K562 (cell line): ENCODE measurements around the gene TAMALIN. TPM values are rescaled to one million over a fixed set of nuclear protein-coding genes. Genes with fewer than 3 reads are reported as not detected.

Experiments used
- ATAC-seq: fragments of 200-7000 bp; cut with Tn5 transposase; 3 replicates; pipeline ENCODE4 v1.9.1; 2020; ENCODE audit warnings: moderate library complexity
- BruUV-seq: library from RNA; stranded (reverse); fragments of 400-500 nt; replicated peaks from 2 replicates; lab custom pipeline; 2021; lab: Mats Ljungman, UMichigan
- CTCF ChIA-PET: fragments of 300-600 bp; formaldehyde crosslinking; extraction: SDS; loops from one replicate; lab custom pipeline; 2021; ENCODE audit warnings: low intra/inter-chr PET ratio; lab: Yijun Ruan, JAX
- POLR2A ChIA-PET: fragments of 300-600, 350-650 bp; sonication (Branson Sonifier 250); formaldehyde crosslinking; extraction: SDS; loops from one replicate; lab custom pipeline; 2021; ENCODE audit warnings: antibody characterized with exemption, inconsistent platforms; lab: Yijun Ruan, JAX
- DNase-seq, 4 experiments: peaks; one replicate each; pipeline versions ENCODE4 v3.0.0 to v3.0.0-alpha.2; 2011 to 2018; ENCODE audit warnings: low spot score in 3 of 4, mixed read lengths in 3 of 4; ENCODE audit errors: extremely low read depth in 1 of 4
- FAIRE-seq: peaks from 2 replicates; lab custom pipeline; 2011; peaks lifted over from hg19 to GRCh38; lab: Jason Lieb, UNC
- H2AFZ ChIP-seq: 2 replicates; pipeline ENCODE4 v1.6.0; 2011; ENCODE audit warnings: low read depth, low read length, control low read depth, inconsistent platforms
- H3K27ac ChIP-seq: fragments of 200-600 bp; 3 replicates; pipeline ENCODE4 v1.8.0; 2011; ENCODE audit warnings: low read depth, mild to moderate bottlenecking, control low read depth, inconsistent platforms, low read length, moderate library complexity, mixed read lengths; ENCODE audit errors: extremely low read depth
- H3K27me3 ChIP-seq, 2 experiments: fragments of 300-600 bp in 1 of 2; 2 replicates in 1 of 2; 3 replicates in 1 of 2; pipeline versions ENCODE4 v1.6.0 to v1.8.0; 2011; ENCODE audit warnings: inconsistent platforms in 2 of 2, low read length in 2 of 2, mild to moderate bottlenecking in 1 of 2, mixed read lengths in 1 of 2, moderate library complexity in 1 of 2; ENCODE audit not compliant: control insufficient read depth in 2 of 2, insufficient read depth in 2 of 2
- H3K36me3 ChIP-seq: fragments of 300-600 bp; 3 replicates; pipeline ENCODE4 v1.8.0; 2011; ENCODE audit warnings: mild to moderate bottlenecking, low read length, inconsistent platforms; ENCODE audit not compliant: control insufficient read depth, insufficient read depth
- H3K4me1 ChIP-seq, 2 experiments: fragments of 200-600 bp in 1 of 2; replicated peaks in 1 of 2; 2 replicates in 1 of 2; 3 replicates in 1 of 2; pipeline versions ENCODE4 v1.5.1 to v1.8.0; 2011; ENCODE audit warnings: inconsistent platforms in 2 of 2, low read length in 2 of 2, mild to moderate bottlenecking in 1 of 2, mixed read lengths in 1 of 2, moderate library complexity in 1 of 2; ENCODE audit not compliant: control insufficient read depth in 2 of 2, insufficient read depth in 2 of 2
- H3K4me2 ChIP-seq: 2 replicates; pipeline ENCODE4 v1.6.1; 2011; ENCODE audit warnings: low read length, control low read depth, inconsistent platforms, mixed read lengths; ENCODE audit not compliant: insufficient read depth
- H3K4me3 ChIP-seq: fragments of 200-600 bp; sonication (generic), shearing (Covaris generic); 2 replicates; pipeline ENCODE4 v1.5.1; 2016; ENCODE audit warnings: control low read depth, inconsistent platforms
- H3K79me2 ChIP-seq: fragments of 200-600 bp; 3 replicates; pipeline ENCODE4 v1.8.0; 2011; ENCODE audit warnings: low read length, inconsistent platforms; ENCODE audit not compliant: control insufficient read depth, insufficient read depth
- H3K9ac ChIP-seq, 2 experiments: 2 replicates each; pipeline versions ENCODE4 v1.6.0 to v1.6.1; 2011; ENCODE audit warnings: low read depth in 2 of 2, low read length in 2 of 2, control low read depth in 1 of 2, inconsistent platforms in 1 of 2, mild to moderate bottlenecking in 1 of 2, mixed read lengths in 1 of 2; ENCODE audit not compliant: insufficient read depth in 1 of 2
- H3K9me1 ChIP-seq: one replicate; pipeline ENCODE4 v1.6.0; 2011; ENCODE audit warnings: inconsistent platforms, mild to moderate bottlenecking, low read length, moderate library complexity; ENCODE audit not compliant: control insufficient read depth, insufficient read depth
- H3K9me3 ChIP-seq: replicated peaks from 2 replicates; pipeline ENCODE4 v1.5.1; 2011; ENCODE audit warnings: low read depth, low read length, inconsistent platforms; ENCODE audit not compliant: control insufficient read depth, insufficient read depth
- H4K20me1 ChIP-seq: replicated peaks from 2 replicates; pipeline ENCODE4 v1.6.1; 2011; ENCODE audit warnings: low read length, inconsistent platforms, mixed read lengths; ENCODE audit not compliant: control insufficient read depth, insufficient read depth
- KHSRP ChIP-seq: fragments of 450-650 bp; IDR thresholded peaks from 2 replicates; pipeline ENCODE4 v1.6.1; 2017
- MXD1 ChIP-seq: fragments of 250-450 bp; sonication (Bioruptor Pico); IDR thresholded peaks from 2 replicates; pipeline ENCODE4 v1.8.0; 2021; ENCODE audit warnings: borderline replicate concordance, mild to moderate bottlenecking, moderate library complexity; ENCODE audit not compliant: poor library complexity, severe bottlenecking
- POLR2G ChIP-seq: fragments of 200-400 bp; formaldehyde crosslinking; IDR thresholded peaks from 2 replicates; pipeline ENCODE4 v1.6.1; 2017; ENCODE audit warnings: low read depth, mild to moderate bottlenecking, antibody characterized with exemption, low read length, moderate library complexity
- ZNF431 ChIP-seq: sonication (generic); formaldehyde crosslinking; IDR thresholded peaks from 2 replicates; pipeline ENCODE4 v1.8.0; 2022; ENCODE audit warnings: mild to moderate bottlenecking, missing genetic modification reagents
- ZNF518B ChIP-seq: fragments of 250-450 bp; sonication (Bioruptor Pico); IDR thresholded peaks from 2 replicates; pipeline ENCODE4 v1.5.0; 2021; ENCODE audit warnings: mild to moderate bottlenecking, moderate library complexity
- ZNF764 ChIP-seq: fragments of 250-450 bp; sonication (Bioruptor Pico); IDR thresholded peaks from 2 replicates; pipeline ENCODE4 v1.4.0; 2020; ENCODE audit warnings: low read depth, mild to moderate bottlenecking, moderate library complexity
- WGBS: fragments of 100-300 bp; shearing (Covaris generic); methylation state at CpG from one replicate; pipeline ENCODE4 v1.1.6; 2016; ENCODE audit warnings: low coverage, mixed read lengths; ENCODE audit not compliant: insufficient coverage; ENCODE audit errors: missing lambda C conversion rate; 5-methylcytosine and 5-hydroxymethylcytosine counted together
- in situ Hi-C: fragments of 300-500 bp; cut with MboI; formaldehyde crosslinking; loops from 4 replicates; pipeline ENCODE4 v1.15.0; 2018; ENCODE audit warnings: inconsistent platforms, mixed read lengths
- intact Hi-C: fragments of 100-400 bp; cut with micrococcal nuclease; formaldehyde crosslinking; loops from 2 replicates; pipeline ENCODE4 v1.14.2; 2022
- polyA plus RNA-seq, 8 experiments: library from polyadenylated mRNA; depleted of rRNA in 4 of 8; stranded (reverse) in 5 of 8; unstranded in 3 of 8; fragments of >200 nt; fragmentation: Nextera tagmentation in 2 of 8; fragmentation: Illumina TruSeq in 1 of 8; extraction: Ambion mirVana in 2 of 8; extraction: Trizol in 1 of 8; gene quantifications; 2 replicates each; pipeline versions ENCODE4 v1.2.1 to v1.2.3, GENCODE V29; 2011 to 2014; ENCODE audit warnings: inconsistent platforms in 1 of 8, missing spikeins in 1 of 8
- total RNA-seq, 7 experiments: library from RNA; depleted of rRNA in 6 of 7; stranded (reverse); fragments of >200 nt in 6 of 7; fragmentation: Illumina TruSeq in 2 of 7; extraction: Trizol in 2 of 7; gene quantifications; 2 replicates each; pipeline versions ENCODE4 v1.2.1 to v1.2.3, GENCODE V29; 2011 to 2021; ENCODE audit warnings: low replicate concordance in 1 of 7

TAMALIN gene
- total and polyA plus RNA-seq, 9 of the 15 experiments (the other 6 are each of a cell fraction or from before 2014, with no cell fraction given), result 0.74 to 2.2 (median 1.5) TPM; not detected in 2

DNA sequence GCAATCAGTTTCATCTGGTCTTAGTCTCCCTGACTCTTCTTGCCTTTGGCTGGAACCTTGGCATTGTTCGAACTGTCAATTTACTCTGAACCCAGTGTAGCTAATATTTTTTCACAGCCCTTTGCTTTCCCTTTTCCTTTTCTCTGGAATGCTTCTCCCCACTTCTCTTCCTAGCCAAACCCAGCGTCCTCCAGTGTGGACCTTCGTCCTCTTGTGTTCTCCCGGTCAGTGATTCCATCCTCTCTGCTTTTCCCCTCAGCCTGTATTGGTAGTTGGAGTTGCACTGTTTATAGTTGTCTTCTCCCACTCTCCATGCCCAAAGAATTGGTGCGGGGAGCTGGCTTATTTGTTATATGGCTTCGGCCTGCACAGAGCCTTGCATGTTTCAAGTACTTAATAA lies 45.9 kb upstream of the TAMALIN start:
- Histone ChIP-seq H3K27ac (no peak overlapping the region), H3K4me1 (no peaks in the 10 kb centered on the region; a peak in 1 of 5 replicates), H3K27me3 (no peaks in the 10 kb centered on the region), H3K79me2 (peaks cover 14% of the 10 kb centered on the region; the same call in 2 of the 3 replicates), H2AFZ (no peak overlapping the region), H3K9me1 (no peaks in the 10 kb centered on the region), H4K20me1 (no peaks in the 10 kb centered on the region; the same call in 1 of the 2 replicates), H3K9me3 (no peaks in the 10 kb centered on the region), H3K4me3 (no peak overlapping the region), H3K9ac (no peak overlapping the region), H3K4me2 (no peak overlapping the region), H3K36me3 (peaks cover 5% of the 10 kb centered on the region; the same call in 1 of the 3 replicates)
- BruUV-seq, result no TSS peak
- no peak for ATAC-seq
- intact Hi-C loops, result no loop called here
- no peak for DNase-seq
- ChIA-PET CTCF (no interaction called here), POLR2A (interaction anchor here (0.6 to 2.1 kb wide), 7 partner anchors 9 to 182 kb away, joined by 3 to 8 read pairs (median 4); partner anchors contain the start of gene ACVR1B)
- FAIRE-seq, result no peak
- 67% methylated on average over 6 of the region's 6 CpGs for whole genome bisulfite sequencing
- in situ Hi-C loops, result no loop called here
- TF ChIP-seq ZNF518B (CRISPR knock-in tag) (no peak), ZNF764 (CRISPR knock-in tag) (no peak), POLR2G (no peak), KHSRP (no peak), MXD1 (CRISPR knock-in tag) (no peak), ZNF431 (no peak)
